ENCODE results near the gene SPTA1.

GRCh38 chr1:158694596-158694995 lies 8.1 kb upstream of the SPTA1 start:
- TF ChIP-seq CTCF (conservative IDR thresholded peaks at IDR 0.05; ENCODE audit: low read length): no peak
- no peak for TF ChIP-seq EZH2phosphoT487 (IDR thresholded peaks at IDR 0.05; ENCODE audit: borderline replicate concordance, low read depth, low read length)

Measured in OCI-LY7 (cell line).